ENCODE results near the gene ZNG1C.
"Not testable (repeated sequence)": the region's sequence is repeated elsewhere in the genome, so short reads cannot be mapped to it uniquely, and the experiment has no call there.

ZNG1C gene

DNA sequence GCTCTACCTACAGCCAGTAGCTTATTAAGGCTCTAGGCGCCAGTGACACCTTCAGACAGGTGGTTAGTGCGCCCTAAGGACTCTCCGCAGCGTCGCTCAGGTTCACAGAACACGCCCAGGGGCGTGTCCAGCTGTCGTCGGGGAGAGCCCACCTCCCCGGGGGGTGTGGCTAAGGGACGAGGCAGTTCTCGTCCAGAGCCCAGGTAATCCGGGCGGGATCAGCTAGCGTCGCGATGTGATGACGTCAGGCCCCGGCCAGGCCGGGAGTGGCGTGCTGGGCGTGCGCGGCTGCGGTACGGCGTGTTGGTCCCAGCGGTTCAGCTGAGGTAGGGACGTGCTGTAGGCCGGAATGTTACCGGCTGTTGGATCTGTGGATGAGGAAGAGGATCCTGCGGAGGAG is at the start of gene ZNG1C:
TSS of gene ZNG1C (plus strand) at position 301 of the 400 bp plus-strand sequence. CDS start at position 350, 49 bp downstream.
- DNase-seq = not testable (repeated sequence)

- DNase-seq = not testable (repeated sequence)
These were observed 654 bp downstream of the ZNG1C start for GRCh38 chr9:68242437-68242836.

DNA sequence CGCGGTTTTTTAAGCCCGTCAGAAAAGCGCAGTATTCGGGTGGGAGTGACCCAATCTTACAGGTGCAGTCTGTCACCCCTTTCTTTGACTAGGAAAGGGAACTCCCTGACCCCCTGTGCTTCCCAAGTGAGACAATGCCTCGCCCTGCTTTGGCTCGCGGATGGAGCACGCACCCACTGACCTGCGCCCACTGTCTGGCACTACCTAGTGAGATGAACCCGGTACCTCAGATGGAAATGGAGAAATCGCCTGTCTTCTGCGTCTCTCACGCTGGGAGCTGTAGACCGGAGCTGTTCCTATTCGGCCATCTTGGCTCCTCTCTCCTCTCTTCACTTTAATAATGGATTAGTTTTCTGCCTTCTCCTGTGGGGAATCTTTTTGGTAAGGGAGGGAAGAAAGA is 39.3 kb downstream of the ZNG1C start:
- DNase-seq = not testable (repeated sequence)

- not testable (repeated sequence) for DNase-seq
These were observed 60.8 kb downstream of the ZNG1C start, which contains the start of gene FOXD4L3 for GRCh38 chr9:68302567-68302966. Gene FOXD4L3 (plus strand): TSS chr9:68302867. CDS start chr9:68302952, 85 bp downstream.

GRCh38 chr9:68303771-68304170 is 62.0 kb downstream of the ZNG1C start:
- not testable (repeated sequence) for DNase-seq

- DNase-seq = not testable (repeated sequence)
These were observed 62.4 kb downstream of the ZNG1C start for GRCh38 chr9:68304212-68304611.

GRCh38 chr9:68304777-68305176 is 63.0 kb downstream of the ZNG1C start:
- DNase-seq = not testable (repeated sequence)

GRCh38 chr9:68305680-68306285 is 64.0 kb downstream of the ZNG1C start:
- DNase-seq = not testable (repeated sequence)

GRCh38 chr9:68306391-68306964 is 64.7 kb downstream of the ZNG1C start:
- DNase-seq = not testable (repeated sequence)

DNA sequence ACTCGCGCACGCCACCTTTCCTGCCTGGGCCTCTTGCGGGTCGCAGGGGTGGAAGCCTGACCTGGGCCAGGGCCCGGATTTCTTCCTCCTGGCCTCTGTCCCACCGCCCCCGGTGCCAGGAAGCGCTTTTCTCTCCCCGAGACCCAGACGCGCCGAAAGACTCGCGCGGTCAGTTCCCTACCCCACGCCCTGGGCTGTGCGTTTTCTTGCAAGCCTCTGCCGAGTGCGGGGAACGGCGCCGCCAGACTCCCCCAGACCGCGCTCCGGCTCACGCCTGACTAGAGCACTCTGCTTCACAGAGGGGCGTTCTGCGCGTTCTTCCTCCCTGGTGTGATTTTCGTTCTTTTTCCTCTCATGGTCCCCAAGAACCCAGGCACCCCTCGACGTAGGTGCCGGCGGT is 65.3 kb downstream of the ZNG1C start:
- DNase-seq = not testable (repeated sequence)

DNA sequence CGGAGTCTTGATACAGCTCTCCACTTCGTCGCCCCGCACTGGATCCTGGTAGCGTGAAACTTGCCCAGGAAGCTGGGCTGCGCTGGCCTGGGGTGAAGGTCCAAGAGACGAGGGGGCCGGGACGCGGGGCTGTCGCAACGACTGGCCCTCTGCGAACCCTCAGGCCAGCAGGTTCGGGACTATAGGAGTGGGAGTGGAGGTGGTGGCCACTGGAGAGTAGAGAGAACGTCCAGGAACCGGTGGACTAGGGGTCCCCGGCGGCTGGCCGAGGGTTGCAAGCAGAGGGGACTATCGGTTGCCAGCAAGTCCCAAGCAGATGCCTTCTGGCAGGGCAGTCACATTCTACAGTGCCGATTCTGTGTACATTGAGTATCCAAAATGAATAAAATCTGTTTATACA is 65.9 kb downstream of the ZNG1C start:
- DNase-seq = peak in 1 of 2 experiments; percentile 20

DNA sequence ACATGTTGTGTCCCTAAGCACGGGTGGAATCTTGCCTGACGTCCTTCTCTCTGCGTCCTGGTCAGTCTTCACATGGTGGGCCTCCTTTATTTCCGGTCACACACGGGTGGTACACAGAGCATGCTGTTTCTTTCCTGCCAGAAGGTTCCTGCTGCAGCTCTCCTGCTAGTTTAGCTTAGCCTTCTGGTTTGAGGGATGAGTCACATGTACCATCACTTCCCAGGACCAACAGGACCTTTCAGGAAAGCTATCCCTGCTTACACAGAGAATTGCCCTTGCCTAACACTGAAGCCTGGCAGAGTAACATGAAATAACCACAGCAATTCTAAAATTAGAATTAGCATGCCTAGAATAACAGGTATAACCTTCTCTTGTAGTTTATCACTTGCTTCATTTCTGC is 69.4 kb downstream of the ZNG1C start:
- DNase-seq = not testable (repeated sequence)

DNA sequence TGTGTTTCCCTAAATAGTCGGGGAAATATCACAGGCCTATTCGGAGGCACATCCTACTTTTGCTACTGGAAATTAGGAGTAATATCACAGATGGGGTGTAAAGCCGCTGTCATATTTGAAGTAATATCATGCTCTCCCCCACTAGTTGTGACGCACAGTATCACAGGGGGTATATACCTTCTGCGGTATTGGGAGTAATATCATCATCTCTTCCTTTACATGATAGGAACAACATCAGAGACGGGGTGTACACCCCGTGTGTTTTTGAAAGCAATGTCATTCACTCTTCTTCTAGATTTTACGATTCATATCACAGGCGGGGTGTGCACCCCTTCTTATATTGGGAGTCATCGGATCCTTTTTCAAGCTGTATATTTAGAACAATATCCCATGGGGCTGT is 76.4 kb downstream of the ZNG1C start:
- not testable (repeated sequence) for DNase-seq

GRCh38 chr9:68323749-68324148 is 82.0 kb downstream of the ZNG1C start:
- not testable (repeated sequence) for DNase-seq

- DNase-seq = not testable (repeated sequence)
These were observed 82.7 kb downstream of the ZNG1C start for GRCh38 chr9:68324518-68324917.

- not testable (repeated sequence) for DNase-seq
These were observed 87.3 kb downstream of the ZNG1C start for GRCh38 chr9:68329106-68329505.

GRCh38 chr9:68330531-68331173 is 88.9 kb downstream of the ZNG1C start:
- DNase-seq = not testable (repeated sequence)

DNA sequence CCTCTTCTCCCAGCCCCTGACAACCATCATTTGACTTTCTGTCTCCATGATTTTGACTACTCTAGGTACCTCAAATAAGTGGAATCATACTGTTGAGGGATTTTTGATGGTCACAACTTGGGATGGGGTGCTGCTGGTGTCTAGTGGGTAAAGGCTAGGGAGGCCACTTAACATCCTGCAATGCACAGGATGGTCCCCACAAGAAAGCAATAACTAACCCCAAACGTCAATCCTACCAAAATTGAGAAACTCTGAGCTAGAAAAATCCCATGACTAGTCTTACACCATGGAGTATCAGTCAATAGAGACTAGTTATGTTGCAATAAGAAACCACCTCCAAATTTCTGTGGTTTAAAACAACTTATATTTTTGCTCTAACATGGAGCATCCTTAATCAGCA is 90.3 kb downstream of the ZNG1C start:
- DNase-seq = not testable (repeated sequence)

DNA sequence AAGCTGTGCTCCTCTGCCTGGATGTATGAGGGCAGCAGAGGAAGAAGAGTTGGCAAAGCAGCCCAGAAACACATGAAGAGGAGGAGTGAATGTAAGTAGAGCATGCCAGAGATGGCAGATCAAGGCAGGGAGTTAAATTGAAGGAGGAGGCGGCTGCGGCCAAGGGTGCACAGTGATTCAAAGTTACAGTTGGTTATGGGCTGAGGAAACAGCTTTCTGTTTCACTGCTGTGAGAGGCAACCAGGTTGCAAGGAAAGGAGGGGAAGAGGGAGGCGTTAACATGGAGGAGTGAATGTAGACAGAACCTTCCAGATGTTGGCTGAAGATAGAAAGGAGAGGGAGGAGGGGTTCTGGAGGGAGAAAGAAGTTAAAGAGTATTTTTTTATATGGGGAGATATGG is 94.2 kb downstream of the ZNG1C start:
- not testable (repeated sequence) for DNase-seq

GRCh38 chr9:68336639-68337339 is 95.0 kb downstream of the ZNG1C start:
- not testable (repeated sequence) for DNase-seq

GRCh38 chr9:68338000-68338399 is 96.2 kb downstream of the ZNG1C start:
- not testable (repeated sequence) for DNase-seq

DNA sequence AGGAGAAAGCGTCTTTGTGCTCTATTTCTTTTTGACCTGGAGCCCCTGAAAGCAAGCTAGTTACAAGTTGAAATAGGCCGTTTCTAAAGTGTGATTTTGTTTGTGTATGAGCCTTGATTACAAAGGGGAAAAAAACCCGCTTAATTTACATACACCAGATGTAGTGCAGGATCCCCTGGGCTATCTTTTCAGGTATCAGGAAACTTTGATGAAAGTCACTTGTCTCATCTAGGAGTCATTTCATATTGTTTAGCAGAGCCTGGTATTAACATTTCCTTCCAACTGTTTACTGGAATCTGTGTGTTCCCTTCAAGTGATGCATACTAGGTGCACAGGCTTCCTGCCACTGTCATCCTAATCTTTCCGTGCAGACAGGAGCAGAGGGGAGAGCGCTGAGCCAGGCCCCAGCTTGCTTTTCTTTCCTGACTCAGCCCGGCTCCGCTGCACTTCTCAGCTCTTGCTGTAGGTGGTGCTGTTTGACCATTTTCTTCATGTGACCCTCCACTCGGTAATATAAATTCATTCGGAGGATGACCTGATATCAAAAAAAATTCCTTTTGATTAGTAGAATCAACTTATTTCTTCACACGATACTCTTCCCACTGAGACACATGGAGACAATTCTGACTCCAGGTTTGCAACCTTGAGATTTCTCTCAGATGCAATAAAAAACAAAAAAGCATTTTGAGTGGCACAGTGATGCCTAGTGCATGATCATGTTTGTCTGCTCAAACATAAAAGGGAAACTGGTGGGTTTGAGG is 100.7 kb downstream of the ZNG1C start:
- not testable (repeated sequence) for DNase-seq

Data from activated T-cell treated with anti-CD3 and anti-CD28 coated beads, Interleukin-2, amount 50 U/mL, for 48 hours (primary cell).